ENCODE results near the gene HECTD4. TPM values are rescaled to one million over a fixed set of nuclear protein-coding genes. Genes with fewer than 3 reads are reported as not detected.

The HECTD4 gene
- total RNA-seq, 1 donor from 2014 or later = 98.8 TPM

- intact Hi-C loops (cut with micrococcal nuclease) = loop anchor here (1.0 kb wide), 2 partner anchors 21 to 55 kb away; no protein-coding TSS in a partner anchor
- Mint-ChIP-seq H3K9me3 (no peaks in the 10 kb centered on the region), H3K36me3 (ENCODE audit: low read depth) (peaks cover 26% of the 10 kb centered on the region), H3K27me3 (no peaks in the 10 kb centered on the region), H3K4me1 (peaks cover 63% of the 10 kb centered on the region), H3K4me3 (peak overlapping the region; percentile 66), H3K27ac (peak overlapping the region; percentile 79)
- peak; percentile 67 for ATAC-seq (ENCODE audit: low read depth)
- no peak for DNase-seq
- ChIA-PET POLR2A (interaction anchor here (0.6 to 7.2 kb wide), 10 partner anchors 10 to 118 kb away, joined by 3 to 143 read pairs (median 7); partner anchors contain the start of genes ERP29, NAA25 and TMEM116), CTCF (interaction anchor here (1.0 kb wide), 1 partner anchor 22 kb away, joined by 7 read pairs; the partner anchor contains the start of gene NAA25)
- TF ChIP-seq CTCF (IDR thresholded peaks at IDR 0.05) = no peak
These were observed 251.7 kb downstream of the HECTD4 start for GRCh38 chr12:112130441-112130998.

GRCh38 chr12:112126911-112127310, 255.3 kb downstream of the HECTD4 start:
- Mint-ChIP-seq H3K27ac (peak overlapping the region; percentile 69), H3K4me1 (peaks cover 60% of the 10 kb centered on the region), H3K9me3 (no peaks in the 10 kb centered on the region), H3K27me3 (no peaks in the 10 kb centered on the region), H3K36me3 (ENCODE audit: low read depth) (peaks cover 6% of the 10 kb centered on the region), H3K4me3 (peak overlapping the region; percentile 87)
- intact Hi-C loops (cut with micrococcal nuclease) = loop anchor here (10.0 kb wide), 1 partner anchor 278 kb away; the partner anchor contains the start of gene RPL6
- TF ChIP-seq CTCF (IDR thresholded peaks at IDR 0.05) = no peak
- CTCF ChIA-PET = interaction anchor here (0.6 kb wide), 1 partner anchor 19 kb away, joined by 3 read pairs; no protein-coding TSS in a partner anchor
- DNase-seq (no peak), ATAC-seq (ENCODE audit: low read depth) (no peak)
- POLR2A ChIA-PET = interaction anchor here (0.7 to 7.2 kb wide), 4 partner anchors 13 to 273 kb away, joined by 3 to 143 read pairs (median 4); partner anchors contain the start of gene NAA25

DNA sequence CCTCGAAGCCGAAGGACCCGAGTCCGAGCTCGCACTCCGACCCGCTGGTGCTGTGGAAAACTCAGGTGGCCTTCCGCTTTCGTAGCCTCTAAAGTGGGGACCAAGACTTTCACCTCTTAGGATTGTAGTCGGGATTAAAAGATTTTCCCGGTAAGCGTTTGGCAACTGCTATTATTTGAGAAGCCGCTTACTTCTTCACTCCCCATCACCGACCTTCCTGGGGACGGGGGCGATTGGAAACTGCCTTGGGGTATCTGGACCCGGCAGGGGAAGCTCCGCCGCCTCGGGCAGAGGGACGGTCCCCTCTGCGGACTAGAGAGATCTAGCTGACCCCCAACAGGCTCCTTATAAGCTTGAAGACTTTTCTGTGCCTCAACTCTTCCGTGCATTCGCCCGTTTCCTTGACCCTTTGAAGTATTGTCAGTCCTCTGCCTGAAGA, 256.2 kb downstream of the HECTD4 start:
- no peak for DNase-seq
- Mint-ChIP-seq H3K27ac (peak overlapping the region; percentile 70), H3K4me1 (peaks cover 51% of the 10 kb centered on the region), H3K36me3 (ENCODE audit: low read depth) (no peaks in the 10 kb centered on the region), H3K27me3 (no peaks in the 10 kb centered on the region), H3K4me3 (peak overlapping the region; percentile 87), H3K9me3 (no peaks in the 10 kb centered on the region)
- ATAC-seq (ENCODE audit: low read depth) = no peak
- TF ChIP-seq CTCF (IDR thresholded peaks at IDR 0.05) = no peak
- CTCF ChIA-PET = no interaction called here
- intact Hi-C loops (cut with micrococcal nuclease) = loop anchor here (1.0 to 10.0 kb wide), 4 partner anchors 17 to 279 kb away; partner anchors contain the start of gene RPL6
- POLR2A ChIA-PET = interaction anchor here (0.6 to 7.2 kb wide), 12 partner anchors 9 to 292 kb away, joined by 3 to 143 read pairs (median 5); partner anchors contain the start of genes ERP29, MAPKAPK5, NAA25 and TMEM116

GRCh38 chr12:112125250-112125999, 256.8 kb downstream of the HECTD4 start, which contains the start of gene TRAFD1:
Gene TRAFD1, plus strand, starts transcription at chr12:112125560. Its CDS starts 4,963 bp downstream, at chr12:112130523.
- ATAC-seq (ENCODE audit: low read depth) (peak; percentile 98), DNase-seq (peak; percentile 96)
- TF ChIP-seq CTCF (IDR thresholded peaks at IDR 0.05) = no peak
- peaks cover 45% of the 10 kb centered on the region for H3K4me1 Mint-ChIP-seq
- ChIA-PET CTCF (no interaction called here), POLR2A (interaction anchor here (0.5 to 7.2 kb wide), 15 partner anchors 9 to 293 kb away, joined by 3 to 143 read pairs (median 5); partner anchors contain the start of genes ERP29, MAPKAPK5, NAA25 and TMEM116)
- no peaks in the 10 kb centered on the region for H3K9me3 Mint-ChIP-seq
- H3K27me3 Mint-ChIP-seq = no peaks in the 10 kb centered on the region
- no peaks in the 10 kb centered on the region for H3K36me3 Mint-ChIP-seq (ENCODE audit: low read depth)
- intact Hi-C loops (cut with micrococcal nuclease) = loop anchor here (1.0 to 10.0 kb wide), 4 partner anchors 16 to 279 kb away; partner anchors contain the start of gene RPL6
- H3K4me3 Mint-ChIP-seq = peak within 1 kb of the TSS; percentile 87
- peak within 1 kb of the TSS; percentile 78 for H3K27ac Mint-ChIP-seq

Measured in activated B cell treated with CpG ODN at 0.5 μM for 24 hours (primary cell).